Urothelium cell line (cell line): ENCODE data around the gene WDR33.

Experiments
- DNase-seq: peaks from one replicate; pipeline ENCODE4 v3.0.0; 2011; ENCODE audit warnings: low spot score, mixed read lengths
- FAIRE-seq: peaks from 2 replicates; lab custom pipeline; 2011; peaks lifted over from hg19 to GRCh38; lab: Jason Lieb, UNC

The WDR33 gene

GRCh38 chr2:127701193-127701650 lies 109.7 kb downstream of the WDR33 start, which contains the start of gene SFT2D3:
TSS of gene SFT2D3 (plus strand) at chr2:127701497. CDS start at chr2:127701529, 32 bp downstream.
- peak; percentile 99 for DNase-seq

DNA sequence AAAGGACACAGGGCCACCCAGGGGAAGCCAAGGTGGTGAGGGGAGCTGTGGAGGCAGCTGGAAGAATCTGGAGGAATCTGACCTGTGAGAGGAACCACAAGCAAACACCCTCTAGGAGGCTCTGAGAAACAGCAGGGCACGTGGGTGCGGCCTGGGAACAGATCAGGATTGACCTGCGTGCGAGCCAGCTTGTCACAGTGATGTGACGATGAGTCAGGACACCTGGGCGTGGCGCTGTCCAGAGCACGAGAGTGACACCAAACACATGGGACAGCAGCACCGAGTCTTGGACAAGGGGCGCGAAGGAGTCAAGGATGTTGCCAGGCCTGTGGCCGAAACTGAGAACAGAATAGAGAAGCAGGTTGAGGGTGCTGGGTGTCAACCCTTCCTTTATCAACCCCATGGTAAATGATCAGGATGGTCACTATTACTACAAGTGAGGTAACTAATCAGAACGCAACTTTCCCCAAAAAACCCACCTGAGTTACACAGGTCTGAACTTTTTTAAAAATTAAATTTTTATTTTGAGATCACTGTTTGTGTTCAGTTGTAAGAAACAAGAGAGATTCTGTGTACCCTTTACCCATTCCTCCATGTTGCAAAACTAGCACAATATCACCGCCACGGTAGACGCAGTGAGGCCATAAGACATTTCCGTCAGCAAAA lies 110.3 kb downstream of the WDR33 start:
- DNase-seq (peak; percentile 65), FAIRE-seq (peak; percentile 79)

More at GRCh38 chr2:127701193-127701650, 109.7 kb downstream of the WDR33 start, which contains the start of gene SFT2D3:
- peak; percentile 76 for FAIRE-seq

- DNase-seq (no peak), FAIRE-seq (no peak)
Measured at GRCh38 chr2:127698553-127699355, 112.2 kb downstream of the WDR33 start.

- DNase-seq: no peak
- FAIRE-seq: no peak
Measured at GRCh38 chr2:127697482-127698180, 113.3 kb downstream of the WDR33 start.

DNA sequence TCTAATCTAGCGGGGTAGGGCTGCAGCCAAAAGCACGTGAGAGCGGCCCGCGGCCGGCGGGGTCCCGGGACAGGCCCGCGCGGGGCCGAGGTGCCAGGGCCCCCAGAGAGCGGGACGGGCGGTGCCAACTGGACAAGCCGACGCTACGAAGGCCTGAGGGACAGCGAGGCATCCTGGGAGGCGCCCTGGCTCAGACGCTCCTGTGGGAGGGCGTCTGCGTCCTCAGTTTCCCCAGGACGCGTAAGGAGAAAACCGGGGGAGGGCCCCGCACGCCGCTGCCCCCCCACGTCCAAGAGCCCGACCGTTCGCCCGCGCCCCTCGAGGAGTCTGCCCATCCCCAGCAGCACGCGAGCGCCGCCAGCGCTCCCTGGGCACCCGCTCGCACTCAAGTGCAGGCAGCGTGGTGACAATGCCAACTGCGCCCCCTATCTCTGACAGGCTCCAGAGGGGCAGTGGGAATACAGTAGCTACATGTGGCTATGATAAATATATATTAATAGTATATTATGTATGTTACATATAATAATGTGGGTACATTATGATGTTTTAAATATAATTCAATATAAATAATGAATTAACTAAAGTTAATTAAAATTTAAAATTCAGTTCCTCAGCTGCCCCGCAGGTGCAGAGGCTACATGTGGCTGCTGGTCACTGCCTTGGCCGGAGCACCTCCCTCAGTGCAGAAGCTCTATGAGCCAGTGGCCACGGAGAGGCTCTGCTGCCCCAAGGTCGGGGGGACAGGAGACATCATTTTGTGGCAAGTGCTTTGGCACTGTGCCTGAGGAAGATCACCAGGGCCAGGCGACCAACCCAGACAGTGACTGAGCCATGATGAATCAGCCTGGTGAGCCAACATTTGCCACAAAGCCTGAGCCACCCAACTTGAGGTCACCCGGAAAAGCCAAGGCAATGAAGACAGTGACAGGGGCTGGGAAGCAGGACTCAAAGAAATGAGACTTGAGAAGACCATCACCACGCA lies 115.2 kb downstream of the WDR33 start:
- DNase-seq (peak; percentile 33), FAIRE-seq (no peak)

- no peak for FAIRE-seq
Measured at GRCh38 chr2:127694986-127695385, 116.0 kb downstream of the WDR33 start.

GRCh38 chr2:127690696-127691095 lies 120.3 kb downstream of the WDR33 start:
- DNase-seq (no peak), FAIRE-seq (no peak)

More at GRCh38 chr2:127694986-127695385, 116.0 kb downstream of the WDR33 start:
- DNase-seq: no peak

DNA sequence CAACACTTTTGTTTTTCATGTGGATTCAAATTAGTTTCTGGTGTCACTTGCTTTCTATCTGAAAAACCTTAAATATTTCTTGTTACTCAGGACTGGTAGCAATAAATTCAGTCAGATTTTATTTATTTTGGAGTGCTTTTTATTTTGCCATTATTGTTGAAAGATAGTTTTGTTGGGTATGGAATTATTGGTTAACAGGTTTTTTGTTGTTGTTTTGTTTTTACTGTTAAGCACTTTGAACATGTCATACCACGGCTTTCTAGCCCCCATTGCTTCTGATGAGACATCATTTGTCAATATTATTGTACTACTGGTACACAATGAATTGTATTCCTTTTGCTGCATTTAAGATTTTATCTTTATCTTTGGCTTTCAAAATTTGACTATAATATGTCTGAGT lies 122.6 kb downstream of the WDR33 start:
- DNase-seq (no peak), FAIRE-seq (no peak)

DNA sequence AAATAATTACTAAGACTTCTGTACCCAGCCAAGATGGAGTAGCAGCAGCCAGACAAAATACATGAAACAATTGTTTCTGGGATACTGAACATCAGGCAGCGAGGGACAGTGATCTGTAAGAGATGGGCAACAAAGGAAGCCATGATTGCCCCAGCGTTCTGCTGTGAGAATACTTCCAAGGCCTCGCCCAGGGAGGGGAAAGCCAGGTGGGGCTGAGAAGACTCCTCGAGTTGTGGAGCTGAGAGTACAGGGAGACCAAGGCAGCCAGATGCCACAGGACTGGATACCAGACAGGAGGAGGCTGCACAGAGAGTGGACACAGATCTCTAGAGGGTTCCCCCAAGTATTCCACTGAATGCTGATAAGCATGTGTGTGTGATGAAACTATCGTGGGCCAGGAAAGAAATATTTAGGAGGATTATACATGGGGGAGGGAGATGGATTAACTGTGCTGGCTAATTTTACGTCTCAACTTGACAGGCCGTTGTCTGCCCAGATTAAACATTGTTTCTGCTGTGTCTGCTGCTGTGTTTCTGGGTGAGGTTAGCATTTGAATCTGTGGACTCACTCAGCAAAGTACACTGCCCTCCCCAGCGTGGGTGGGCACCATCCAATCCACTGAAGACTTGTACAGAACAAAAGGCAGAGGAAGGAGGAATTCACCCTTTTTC lies 125.4 kb downstream of the WDR33 start:
- no peak for FAIRE-seq
- DNase-seq: no peak

DNA sequence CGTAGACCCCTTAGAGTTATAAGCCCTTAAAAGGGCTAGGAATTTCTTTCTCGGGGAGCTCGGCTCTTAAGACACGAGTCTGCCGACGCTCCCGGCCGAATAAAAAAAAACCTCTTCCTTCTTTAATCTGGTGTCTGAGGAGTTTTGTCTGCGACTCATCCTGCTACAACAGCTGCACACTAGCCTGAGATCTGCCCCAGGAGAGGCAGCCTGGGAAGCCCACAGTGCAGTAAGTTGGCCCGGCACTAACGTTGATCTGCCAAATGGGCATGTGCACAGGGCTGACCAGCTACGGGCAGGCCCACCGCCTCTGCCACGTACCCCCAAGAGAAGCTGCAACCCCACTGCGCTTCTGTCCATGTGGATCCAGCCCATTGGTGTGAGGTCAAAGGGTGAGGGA lies 127.2 kb downstream of the WDR33 start:
- peak; percentile 46 for FAIRE-seq
- no peak for DNase-seq

DNA sequence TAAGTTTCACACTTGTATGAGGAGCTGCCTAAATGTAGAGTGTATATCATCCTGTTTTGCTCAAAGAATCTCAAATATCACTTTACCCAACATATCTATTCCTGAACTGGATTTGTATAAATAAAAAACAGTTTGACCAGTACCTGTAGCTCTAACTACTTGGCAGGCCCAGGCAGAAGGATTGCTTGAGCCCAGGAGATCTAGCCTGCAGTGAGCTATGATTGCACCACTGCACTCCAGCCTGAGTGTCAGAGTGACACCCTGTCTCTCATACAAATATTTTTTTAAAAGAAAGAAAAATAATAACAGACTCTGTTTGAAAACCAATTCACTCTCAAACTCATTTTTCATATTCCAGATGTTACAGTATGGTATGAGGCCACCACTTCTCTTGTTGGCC lies 127.9 kb downstream of the WDR33 start:
- no peak for FAIRE-seq
- DNase-seq: no peak

DNA sequence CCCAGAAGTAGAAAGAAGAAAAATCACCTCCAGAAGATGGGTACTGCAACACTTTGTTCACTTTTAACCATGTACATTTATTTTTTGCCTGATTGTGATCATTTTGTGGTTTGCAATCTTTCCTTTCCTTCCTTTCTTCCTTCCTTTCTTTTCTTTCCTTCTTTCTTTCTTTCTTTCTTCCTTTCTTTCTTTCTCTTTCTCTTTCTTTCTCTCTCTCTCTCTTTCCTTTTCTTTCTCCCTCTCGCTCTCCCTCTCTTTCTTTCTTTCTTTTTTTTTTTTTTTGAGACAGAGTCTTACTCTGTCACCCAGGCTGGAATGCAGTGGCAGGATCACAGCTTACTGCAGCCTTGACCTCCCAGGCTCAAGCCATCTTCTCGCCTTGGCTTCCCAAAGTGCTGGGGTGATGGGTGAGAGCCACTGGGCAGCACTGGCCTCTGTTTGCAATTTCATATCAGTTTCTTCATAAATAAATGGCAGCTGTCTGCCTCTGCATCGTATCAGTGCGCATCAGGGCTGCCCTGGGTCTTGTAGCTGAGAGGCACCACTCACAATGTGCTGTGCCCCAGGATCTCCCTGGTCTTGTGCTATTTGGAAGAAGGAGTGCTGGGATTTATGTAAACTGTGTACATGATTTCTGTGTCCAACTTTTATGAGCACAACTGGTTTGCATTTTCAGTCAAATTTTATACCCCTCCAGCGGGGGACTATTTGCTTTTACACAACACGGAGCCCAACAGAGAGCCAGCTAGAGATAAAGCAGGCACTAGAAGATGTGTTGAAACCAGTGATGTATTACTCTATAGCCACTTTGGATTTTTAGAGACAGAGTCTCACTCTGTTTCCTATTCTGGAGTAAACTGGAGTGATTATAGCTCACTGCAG lies 128.8 kb downstream of the WDR33 start:
- DNase-seq (no peak), FAIRE-seq (no peak)

GRCh38 chr2:127681288-127681804 lies 129.6 kb downstream of the WDR33 start:
- FAIRE-seq: no peak

GRCh38 chr2:127680706-127681287 lies 130.2 kb downstream of the WDR33 start:
- no peak for DNase-seq
- FAIRE-seq: no peak

More at GRCh38 chr2:127681288-127681804, 129.6 kb downstream of the WDR33 start:
- no peak for DNase-seq

DNA sequence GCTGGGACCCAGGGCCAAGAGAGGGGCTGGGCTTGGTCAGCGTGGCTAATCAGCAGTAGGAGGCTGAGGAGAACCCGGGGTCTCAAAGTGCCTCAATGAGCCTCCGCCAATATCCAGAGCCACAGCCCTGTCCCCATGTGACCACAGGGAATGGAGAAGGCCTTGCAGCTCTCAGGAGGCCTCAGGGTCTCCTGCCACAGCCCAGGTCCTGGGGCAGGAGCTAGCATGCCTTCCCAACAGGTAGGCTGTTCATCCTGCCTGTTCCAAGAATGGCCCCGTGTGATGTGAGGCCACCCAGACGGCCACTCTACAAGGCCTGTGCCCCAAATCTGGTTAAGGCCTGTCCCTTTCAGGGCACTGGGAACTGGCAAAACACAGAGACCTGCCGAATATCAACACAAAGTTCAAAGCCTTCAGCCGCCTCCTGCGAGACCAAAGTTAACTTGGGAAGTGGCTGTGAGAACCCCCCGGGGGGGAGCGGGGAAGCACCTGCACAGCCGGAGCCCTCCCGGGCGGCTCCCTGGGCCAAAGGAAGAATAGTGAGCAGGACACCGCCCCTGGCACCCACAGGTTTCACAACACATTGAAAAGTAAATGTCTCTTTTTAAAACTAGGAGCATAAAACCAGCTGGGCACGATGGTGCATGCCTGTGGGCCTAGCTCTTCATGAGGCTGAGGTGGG lies 131.2 kb downstream of the WDR33 start:
- FAIRE-seq (no peak), DNase-seq (no peak)

- no peak for FAIRE-seq
Measured at GRCh38 chr2:127678991-127679390, 132.0 kb downstream of the WDR33 start.

GRCh38 chr2:127678531-127678930 lies 132.4 kb downstream of the WDR33 start:
- DNase-seq: no peak
- FAIRE-seq: no peak

More at GRCh38 chr2:127678991-127679390, 132.0 kb downstream of the WDR33 start:
- no peak for DNase-seq
